ENCODE results near the gene CAMTA1. TPM values are rescaled to one million over a fixed set of nuclear protein-coding genes. Genes with fewer than 3 reads are reported as not detected.

The CAMTA1 gene
- total and polyA plus RNA-seq, 4 donors = 78.7 to 438 (median 173) TPM

DNA sequence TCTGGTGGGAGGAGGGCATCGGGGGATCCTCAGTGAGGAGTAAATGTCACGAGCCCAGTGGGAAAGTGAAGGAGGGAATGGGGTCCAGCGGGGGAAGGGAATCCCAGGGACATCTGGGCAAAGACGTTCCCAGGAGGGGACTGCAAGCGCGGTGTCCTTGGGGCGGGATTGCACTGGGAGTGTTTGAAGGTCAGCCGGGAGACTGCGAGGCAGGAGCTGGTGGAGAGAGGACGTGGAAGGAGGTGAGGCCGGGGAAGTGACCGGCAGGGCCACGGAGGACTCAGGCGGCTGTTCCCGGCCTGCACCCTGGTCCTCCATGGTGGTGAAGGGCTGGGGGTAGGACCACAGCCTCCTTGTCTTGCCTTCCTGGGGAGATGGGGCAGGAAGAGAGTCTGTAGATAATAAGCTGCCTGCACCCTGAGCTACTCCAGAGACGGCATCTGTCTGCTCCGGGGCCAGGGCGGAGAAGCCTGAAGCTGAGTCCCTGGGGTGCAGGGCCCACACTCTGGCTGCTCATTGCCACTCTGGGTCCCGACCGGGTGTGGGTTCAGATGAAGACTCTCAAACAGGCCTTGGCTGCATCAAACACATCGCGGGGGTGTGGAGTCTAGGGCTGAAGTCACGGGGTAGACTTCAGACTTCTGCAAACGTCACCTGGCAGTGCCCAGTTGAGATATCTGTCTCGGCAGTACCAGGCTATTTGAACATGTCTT is 264.8 kb downstream of the CAMTA1 start:
- H3K4me1 ChIP-seq (ENCODE audit: control insufficient read depth in 1 of 2, insufficient read depth in 2 of 2, low read length in 2 of 2) = no peaks in the 10 kb centered on the region
- no peak overlapping the region for H3K27ac ChIP-seq (ENCODE audit: low read depth in 1 of 2, low read length in 2 of 2)
- WGBS, 2 donors = 81 to 82% methylated on average over 25 of the region's 25 CpGs
- H3K9me3 ChIP-seq (ENCODE audit: control insufficient read depth, low read length) = peaks cover 4% of the 10 kb centered on the region
- ATAC-seq (ENCODE audit: low FRiP score) (no peak), DNase-seq (no peak)
- no peaks in the 10 kb centered on the region for H3K27me3 ChIP-seq (ENCODE audit: control insufficient read depth in 1 of 2, insufficient read depth in 2 of 2, low read length in 1 of 2)
- no peaks in the 10 kb centered on the region for H3K36me3 ChIP-seq (ENCODE audit: control insufficient read depth in 1 of 2, insufficient read depth in 2 of 2, low read length in 1 of 2)
- H3K4me3 ChIP-seq (ENCODE audit: low read length in 2 of 2) = no peak overlapping the region
- intact Hi-C loops (cut with DNase I) = loop anchor here in 1 of 2 donors (10.0 kb wide), 1 partner anchor 595 kb away; no protein-coding TSS in a partner anchor

DNA sequence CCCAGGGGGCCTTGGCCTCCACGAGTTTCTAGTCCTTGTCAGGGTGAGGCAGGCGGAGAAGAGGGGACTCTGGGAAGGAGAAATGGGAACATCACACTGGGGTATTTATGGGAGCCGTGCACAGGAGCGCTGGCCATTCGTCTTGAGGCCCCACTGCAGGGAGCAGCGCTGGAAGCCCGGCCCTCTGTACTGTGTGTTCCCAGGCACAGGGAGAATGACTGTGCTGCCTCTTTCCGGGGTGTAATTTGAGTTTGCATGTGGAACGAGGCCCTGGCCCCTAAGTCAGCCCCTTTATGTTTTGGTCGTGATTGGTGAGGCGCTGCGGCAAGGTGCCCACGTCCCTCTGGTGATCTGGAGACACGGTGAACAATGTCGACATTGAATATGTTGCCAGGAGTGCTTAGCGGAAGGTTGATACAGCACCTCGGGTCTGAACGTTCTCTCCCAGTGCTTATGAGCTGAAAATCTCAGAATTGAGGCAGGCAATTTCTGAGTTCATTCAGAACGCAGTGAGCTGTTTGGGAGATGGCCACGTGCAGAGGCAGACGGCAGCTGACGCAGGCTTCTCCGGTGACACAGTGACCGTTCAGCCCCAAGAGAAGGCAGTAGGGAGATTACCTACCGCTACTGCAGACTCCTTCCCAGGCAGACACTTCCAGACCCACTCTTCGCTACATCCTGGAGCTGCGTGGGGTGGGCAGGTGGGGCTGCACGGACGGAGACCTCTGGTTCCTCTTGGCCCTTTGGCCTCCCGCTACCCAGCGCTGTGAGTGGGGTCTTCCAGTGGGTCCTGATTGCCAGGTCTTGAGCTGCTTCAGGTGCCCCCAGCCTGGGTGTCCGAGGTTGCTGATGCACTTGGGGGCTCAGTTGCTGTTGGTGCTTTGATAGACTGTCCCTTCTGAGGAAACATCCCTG is 265.8 kb downstream of the CAMTA1 start:
- Histone ChIP-seq H3K27me3 (ENCODE audit: control insufficient read depth in 1 of 2, insufficient read depth in 2 of 2, low read length in 1 of 2) (no peaks in the 10 kb centered on the region), H3K4me3 (ENCODE audit: low read length in 2 of 2) (no peak overlapping the region), H3K27ac (ENCODE audit: low read depth in 1 of 2, low read length in 2 of 2) (no peak overlapping the region), H3K4me1 (ENCODE audit: control insufficient read depth in 1 of 2, insufficient read depth in 2 of 2, low read length in 2 of 2) (no peaks in the 10 kb centered on the region), H3K9me3 (ENCODE audit: control insufficient read depth, low read length) (peaks cover 4% of the 10 kb centered on the region), H3K36me3 (ENCODE audit: control insufficient read depth in 1 of 2, insufficient read depth in 2 of 2, low read length in 1 of 2) (no peaks in the 10 kb centered on the region)
- ATAC-seq (ENCODE audit: low FRiP score) (peak; percentile 5), DNase-seq (no peak)
- WGBS, 2 donors = 58 to 66% methylated on average over 32 of the region's 32 CpGs
- intact Hi-C loops (cut with DNase I) = no loop called here

DNA sequence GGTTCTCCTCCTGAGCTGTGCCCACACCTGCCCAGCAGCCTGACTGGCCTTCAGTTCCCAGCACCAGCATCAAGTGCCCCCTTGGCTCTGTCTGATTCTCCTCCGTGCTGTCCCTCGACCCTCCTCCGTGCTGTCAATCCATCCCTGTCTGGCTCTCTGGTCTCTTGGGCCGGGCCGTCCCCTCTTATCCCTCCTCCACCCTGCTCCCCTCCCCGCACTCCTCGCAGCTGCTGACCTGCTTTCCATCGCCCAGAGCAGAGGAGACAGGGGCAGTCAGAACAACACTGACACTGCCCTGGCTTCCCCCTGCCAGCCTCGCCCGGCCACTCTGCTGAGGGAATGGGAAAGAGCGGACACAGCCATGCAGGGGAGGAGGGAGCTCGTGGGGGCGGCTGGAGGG is 267.4 kb downstream of the CAMTA1 start:
- 64 to 67% methylated on average over 13 of the region's 13 CpGs for WGBS, 2 donors
- no peak for DNase-seq
- Histone ChIP-seq H3K4me1 (ENCODE audit: control insufficient read depth in 1 of 2, insufficient read depth in 2 of 2, low read length in 2 of 2) (no peaks in the 10 kb centered on the region), H3K4me3 (ENCODE audit: low read length in 2 of 2) (no peak overlapping the region), H3K36me3 (ENCODE audit: control insufficient read depth in 1 of 2, insufficient read depth in 2 of 2, low read length in 1 of 2) (no peaks in the 10 kb centered on the region), H3K27me3 (ENCODE audit: control insufficient read depth in 1 of 2, insufficient read depth in 2 of 2, low read length in 1 of 2) (no peaks in the 10 kb centered on the region), H3K27ac (ENCODE audit: low read depth in 1 of 2, low read length in 2 of 2) (no peak overlapping the region), H3K9me3 (ENCODE audit: control insufficient read depth, low read length) (no peaks in the 10 kb centered on the region)
- intact Hi-C loops (cut with DNase I) = no loop called here
- ATAC-seq (ENCODE audit: low FRiP score) = no peak

DNA sequence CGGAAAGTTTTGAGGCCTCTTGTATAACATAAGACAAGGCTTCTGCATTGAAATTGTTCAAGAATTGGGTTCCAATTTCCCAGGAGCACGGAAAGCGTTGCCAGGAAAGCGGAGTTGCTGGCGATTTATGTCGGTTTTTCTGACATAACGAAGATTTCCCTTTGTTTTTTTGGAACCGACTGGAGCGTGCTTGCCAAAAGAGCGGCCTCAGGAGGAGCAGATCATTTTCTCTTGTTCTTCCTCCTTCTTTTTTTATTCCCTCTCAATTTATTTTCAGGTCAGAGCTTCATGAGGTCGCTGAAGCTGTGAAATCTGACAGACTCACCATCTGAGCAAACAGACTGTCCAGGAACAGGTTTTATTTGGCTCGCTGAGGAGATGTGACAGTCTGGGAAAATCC is 275.5 kb downstream of the CAMTA1 start:
- no peak overlapping the region for H3K27ac ChIP-seq (ENCODE audit: low read depth in 1 of 2, low read length in 2 of 2)
- DNase-seq = no peak
- 56 to 68% methylated on average over 12 of the region's 12 CpGs for WGBS, 2 donors
- no peak for ATAC-seq (ENCODE audit: low FRiP score)
- no peak overlapping the region for H3K4me3 ChIP-seq (ENCODE audit: low read length in 2 of 2)
- H3K36me3 ChIP-seq (ENCODE audit: control insufficient read depth in 1 of 2, insufficient read depth in 2 of 2, low read length in 1 of 2) = no peaks in the 10 kb centered on the region
- no peaks in the 10 kb centered on the region for H3K4me1 ChIP-seq (ENCODE audit: control insufficient read depth in 1 of 2, insufficient read depth in 2 of 2, low read length in 2 of 2)
- no peaks in the 10 kb centered on the region for H3K9me3 ChIP-seq (ENCODE audit: control insufficient read depth, low read length)
- no peaks in the 10 kb centered on the region for H3K27me3 ChIP-seq (ENCODE audit: control insufficient read depth in 1 of 2, insufficient read depth in 2 of 2, low read length in 1 of 2)
- intact Hi-C loops (cut with DNase I) = no loop called here

DNA sequence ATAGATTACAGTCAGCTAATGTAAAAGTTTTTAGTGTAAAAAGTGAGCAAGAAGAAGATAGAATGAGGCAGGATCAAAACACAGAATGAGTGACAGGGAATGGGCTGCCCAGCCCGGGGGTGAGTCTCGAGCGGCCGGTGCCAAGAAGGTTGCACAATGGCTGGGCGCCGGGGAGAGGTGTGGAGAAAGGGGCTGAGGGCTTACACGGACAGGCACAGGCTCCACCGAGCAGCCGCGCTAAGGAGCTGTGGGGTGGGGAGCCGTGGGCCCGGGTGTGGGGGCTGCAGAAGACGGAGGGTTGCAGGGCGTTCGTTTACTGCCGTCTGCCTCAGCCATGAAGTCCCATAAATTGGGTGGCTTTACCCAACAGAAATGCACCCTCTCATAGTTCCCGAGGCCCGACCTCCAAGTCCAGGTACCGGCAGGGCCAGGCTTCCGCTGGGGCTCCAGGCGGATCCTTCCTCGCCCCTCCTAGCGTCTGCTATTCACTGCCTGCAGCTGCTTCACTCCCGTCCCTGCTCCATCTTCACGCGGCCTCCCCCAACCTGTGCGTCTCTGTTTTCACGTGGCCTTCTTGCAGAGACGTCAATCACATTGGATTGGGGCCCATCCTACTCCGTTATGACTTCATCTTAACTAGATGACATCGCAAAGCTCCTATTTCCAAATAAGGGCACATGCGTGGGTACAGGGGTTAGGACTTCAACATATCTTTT is 277.2 kb downstream of the CAMTA1 start:
- H3K36me3 ChIP-seq (ENCODE audit: control insufficient read depth in 1 of 2, insufficient read depth in 2 of 2, low read length in 1 of 2) = no peaks in the 10 kb centered on the region
- no peaks in the 10 kb centered on the region for H3K27me3 ChIP-seq (ENCODE audit: control insufficient read depth in 1 of 2, insufficient read depth in 2 of 2, low read length in 1 of 2)
- H3K27ac ChIP-seq (ENCODE audit: low read depth in 1 of 2, low read length in 2 of 2) = no peak overlapping the region
- no peaks in the 10 kb centered on the region for H3K4me1 ChIP-seq (ENCODE audit: control insufficient read depth in 1 of 2, insufficient read depth in 2 of 2, low read length in 2 of 2)
- ATAC-seq (ENCODE audit: low FRiP score) = no peak
- DNase-seq = no peak
- 82 to 88% methylated on average over 30 to 32 of the region's 32 CpGs for WGBS, 2 donors
- intact Hi-C loops (cut with DNase I) = no loop called here
- no peaks in the 10 kb centered on the region for H3K9me3 ChIP-seq (ENCODE audit: control insufficient read depth, low read length)
- no peak overlapping the region for H3K4me3 ChIP-seq (ENCODE audit: low read length in 2 of 2)

DNA sequence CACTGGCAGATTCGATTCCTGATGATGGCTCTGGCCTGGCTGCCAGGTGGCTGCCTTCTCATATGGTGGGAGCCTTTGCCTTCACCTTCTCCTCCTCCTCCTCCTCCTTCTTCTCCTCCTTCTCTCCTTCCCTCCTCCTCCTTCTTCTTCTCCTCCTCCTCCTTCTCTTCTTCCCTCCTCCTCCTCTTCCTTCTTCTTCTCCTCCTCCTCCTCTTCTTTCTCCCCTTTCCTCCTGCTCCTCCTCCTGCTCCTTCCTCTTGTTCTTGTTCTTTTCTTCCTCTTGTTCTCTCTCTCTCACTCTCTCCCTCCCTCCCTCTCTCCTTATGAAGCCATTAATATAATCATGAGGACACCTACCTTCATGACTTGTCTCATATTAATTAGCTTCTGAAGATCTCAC is 278.7 kb downstream of the CAMTA1 start:
- no peak overlapping the region for H3K27ac ChIP-seq (ENCODE audit: low read depth in 1 of 2, low read length in 2 of 2)
- 77 to 82% methylated on average over 1 of the region's 1 CpG for whole genome bisulfite sequencing, 2 donors
- ATAC-seq (ENCODE audit: low FRiP score) (no peak), DNase-seq (no peak)
- intact Hi-C loops (cut with DNase I) = no loop called here
- no peaks in the 10 kb centered on the region for H3K4me1 ChIP-seq (ENCODE audit: control insufficient read depth in 1 of 2, insufficient read depth in 2 of 2, low read length in 2 of 2)
- no peaks in the 10 kb centered on the region for H3K27me3 ChIP-seq (ENCODE audit: control insufficient read depth in 1 of 2, insufficient read depth in 2 of 2, low read length in 1 of 2)
- H3K4me3 ChIP-seq (ENCODE audit: low read length in 2 of 2) = no peak overlapping the region
- H3K36me3 ChIP-seq (ENCODE audit: control insufficient read depth in 1 of 2, insufficient read depth in 2 of 2, low read length in 1 of 2) = no peaks in the 10 kb centered on the region
- no peaks in the 10 kb centered on the region for H3K9me3 ChIP-seq (ENCODE audit: control insufficient read depth, low read length)

DNA sequence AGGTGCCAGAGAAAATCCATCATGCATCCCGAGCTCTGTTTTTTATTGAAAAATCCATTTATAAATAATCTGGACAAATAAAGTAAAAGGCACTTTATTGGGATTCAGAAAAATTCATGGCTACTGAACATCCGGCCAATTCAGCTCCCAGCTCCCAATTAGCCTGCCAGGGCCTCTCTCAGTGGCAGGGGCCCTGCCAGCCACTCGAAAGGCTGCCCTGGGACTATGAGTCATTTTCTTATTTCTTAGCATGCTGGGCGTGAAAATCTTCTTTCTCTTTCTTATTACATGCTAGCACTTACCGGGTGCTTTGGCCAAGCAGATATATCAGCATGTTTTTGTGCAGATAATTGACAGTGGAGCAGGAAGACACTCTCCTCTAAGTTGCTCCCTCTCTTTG is 283.3 kb downstream of the CAMTA1 start:
- H3K27me3 ChIP-seq (ENCODE audit: control insufficient read depth in 1 of 2, insufficient read depth in 2 of 2, low read length in 1 of 2) = no peaks in the 10 kb centered on the region
- no peak overlapping the region for H3K27ac ChIP-seq (ENCODE audit: low read depth in 1 of 2, low read length in 2 of 2)
- no peaks in the 10 kb centered on the region for H3K9me3 ChIP-seq (ENCODE audit: control insufficient read depth, low read length)
- 87 to 88% methylated on average over 5 of the region's 5 CpGs for WGBS, 2 donors
- H3K36me3 ChIP-seq (ENCODE audit: control insufficient read depth in 1 of 2, insufficient read depth in 2 of 2, low read length in 1 of 2) = no peaks in the 10 kb centered on the region
- ATAC-seq (ENCODE audit: low FRiP score) (no peak), DNase-seq (no peak)
- no peaks in the 10 kb centered on the region for H3K4me1 ChIP-seq (ENCODE audit: control insufficient read depth in 1 of 2, insufficient read depth in 2 of 2, low read length in 2 of 2)
- intact Hi-C loops (cut with DNase I) = no loop called here
- H3K4me3 ChIP-seq (ENCODE audit: low read length in 2 of 2) = no peak overlapping the region

DNA sequence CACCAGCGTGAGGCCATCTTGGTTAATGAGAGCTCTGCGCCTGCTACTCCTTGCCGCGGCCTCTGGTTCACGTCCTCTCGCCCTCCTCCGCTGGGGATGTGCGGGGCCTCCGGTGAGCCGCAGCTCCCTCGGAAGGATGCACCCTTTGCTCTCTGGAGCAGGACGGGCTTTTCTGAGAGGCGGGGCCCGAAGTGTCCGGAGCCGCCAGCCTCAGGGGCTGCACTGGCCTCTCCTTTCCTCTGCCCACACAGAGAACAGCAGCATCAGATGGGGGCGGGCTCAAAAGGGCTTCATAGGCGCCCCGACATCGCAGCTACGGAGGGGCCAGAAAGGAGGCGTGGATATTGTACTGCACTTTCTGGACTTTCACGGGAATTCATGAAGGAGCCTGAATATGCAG is 284.7 kb downstream of the CAMTA1 start:
- Histone ChIP-seq H3K27ac (ENCODE audit: low read depth in 1 of 2, low read length in 2 of 2) (no peak overlapping the region), H3K36me3 (ENCODE audit: control insufficient read depth in 1 of 2, insufficient read depth in 2 of 2, low read length in 1 of 2) (no peaks in the 10 kb centered on the region), H3K9me3 (ENCODE audit: control insufficient read depth, low read length) (no peaks in the 10 kb centered on the region), H3K27me3 (ENCODE audit: control insufficient read depth in 1 of 2, insufficient read depth in 2 of 2, low read length in 1 of 2) (no peaks in the 10 kb centered on the region), H3K4me1 (ENCODE audit: control insufficient read depth in 1 of 2, insufficient read depth in 2 of 2, low read length in 2 of 2) (no peaks in the 10 kb centered on the region), H3K4me3 (ENCODE audit: low read length in 2 of 2) (peak overlapping the region; percentile 6 to 51)
- peak; percentile 38 for ATAC-seq (ENCODE audit: low FRiP score)
- no peak for DNase-seq
- WGBS, 2 donors = 5 to 7% methylated on average over 23 of the region's 23 CpGs
- intact Hi-C loops (cut with DNase I) = loop anchor here (1.0 to 10.0 kb wide), 5 partner anchors 178 to 350 kb away; partner anchors contain the start of gene CAMTA1 (in 1 of the 2)
